Measurements from ENCODE around the gene SLC44A5. TPM values are rescaled to one million over a fixed set of nuclear protein-coding genes. Genes with fewer than 3 reads are reported as not detected.
A peak's percentile ranks its signal among the peaks of the same experiment; 100 is the strongest.

SLC44A5 gene
- total and polyA plus RNA-seq, 9 donors, result 0.12 to 1.4 (median 0.20) TPM

GRCh38 chr1:75310067-75310466 lies 300.8 kb downstream of the SLC44A5 start:
- no peak for DNase-seq
- H3K36me3 ChIP-seq (ENCODE audit: control insufficient read depth, insufficient read depth, low read length), result no peaks in the 10 kb centered on the region
- no peaks in the 10 kb centered on the region for H3K27me3 ChIP-seq (ENCODE audit: control insufficient read depth, insufficient read depth, low read length)
- no peaks in the 10 kb centered on the region for H3K9me3 ChIP-seq (replicated peaks; ENCODE audit: control insufficient read depth, low read depth, low read length)
- no peaks in the 10 kb centered on the region for H3K4me1 ChIP-seq (ENCODE audit: control insufficient read depth, insufficient read depth, low read length)
- no peak overlapping the region for H3K27ac ChIP-seq (ENCODE audit: low read length)
- no peak overlapping the region for H3K4me3 ChIP-seq (ENCODE audit: low read length)

- H3K27me3 ChIP-seq (ENCODE audit: control insufficient read depth, insufficient read depth, low read length), result no peaks in the 10 kb centered on the region
- no peak overlapping the region for H3K27ac ChIP-seq (ENCODE audit: low read length)
- whole genome bisulfite sequencing (ENCODE audit: insufficient coverage), result 100% methylated on average over 1 of the region's 2 CpGs
- no peaks in the 10 kb centered on the region for H3K9me3 ChIP-seq (replicated peaks; ENCODE audit: control insufficient read depth, low read depth, low read length)
- no peaks in the 10 kb centered on the region for H3K4me1 ChIP-seq (ENCODE audit: control insufficient read depth, insufficient read depth, low read length)
- H3K4me3 ChIP-seq (ENCODE audit: low read length), result no peak overlapping the region
- no peaks in the 10 kb centered on the region for H3K36me3 ChIP-seq (ENCODE audit: control insufficient read depth, insufficient read depth, low read length)
- DNase-seq, result no peak
Measured at GRCh38 chr1:75308365-75308764, 302.5 kb downstream of the SLC44A5 start.

GRCh38 chr1:75305061-75305460 lies 305.9 kb downstream of the SLC44A5 start:
- no peaks in the 10 kb centered on the region for H3K27me3 ChIP-seq (ENCODE audit: control insufficient read depth, insufficient read depth, low read length)
- H3K36me3 ChIP-seq (ENCODE audit: control insufficient read depth, insufficient read depth, low read length), result no peaks in the 10 kb centered on the region
- H3K4me1 ChIP-seq (ENCODE audit: control insufficient read depth, insufficient read depth, low read length), result no peaks in the 10 kb centered on the region
- no CpG with 5 or more reads among the region's 2 CpGs for WGBS (ENCODE audit: insufficient coverage)
- DNase-seq, result no peak
- H3K9me3 ChIP-seq (replicated peaks; ENCODE audit: control insufficient read depth, low read depth, low read length), result no peaks in the 10 kb centered on the region
- H3K27ac ChIP-seq (ENCODE audit: low read length), result no peak overlapping the region
- no peak overlapping the region for H3K4me3 ChIP-seq (ENCODE audit: low read length)

GRCh38 chr1:75293270-75293669 lies 317.6 kb downstream of the SLC44A5 start:
- H3K4me1 ChIP-seq (ENCODE audit: control insufficient read depth, insufficient read depth, low read length), result no peaks in the 10 kb centered on the region
- H3K27me3 ChIP-seq (ENCODE audit: control insufficient read depth, insufficient read depth, low read length), result no peaks in the 10 kb centered on the region
- WGBS (ENCODE audit: insufficient coverage), result no CpG with 5 or more reads among the region's 4 CpGs
- H3K4me3 ChIP-seq (ENCODE audit: low read length), result no peak overlapping the region
- no peak overlapping the region for H3K27ac ChIP-seq (ENCODE audit: low read length)
- DNase-seq, result no peak
- H3K9me3 ChIP-seq (replicated peaks; ENCODE audit: control insufficient read depth, low read depth, low read length), result no peaks in the 10 kb centered on the region
- H3K36me3 ChIP-seq (ENCODE audit: control insufficient read depth, insufficient read depth, low read length), result no peaks in the 10 kb centered on the region

DNA sequence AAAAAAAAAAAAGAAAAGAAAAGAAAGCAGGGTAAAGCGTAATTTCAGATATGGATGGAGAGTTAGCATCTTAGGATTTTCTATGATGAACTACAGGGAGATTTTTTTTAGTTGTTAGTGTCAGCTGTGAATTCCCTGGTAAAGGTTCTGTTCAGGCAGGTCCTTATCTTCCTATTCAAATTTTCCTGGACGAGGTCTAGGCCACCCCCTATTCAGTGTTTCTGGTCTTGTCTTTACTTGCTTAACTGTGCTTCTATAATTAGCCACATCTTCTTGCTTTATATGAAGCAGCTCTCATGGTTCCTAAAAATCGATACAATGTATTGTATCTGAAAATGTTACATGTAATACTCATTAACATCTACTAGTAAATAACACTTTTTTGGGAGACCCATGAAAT lies 318.9 kb downstream of the SLC44A5 start:
- no peak for DNase-seq
- no peaks in the 10 kb centered on the region for H3K4me1 ChIP-seq (ENCODE audit: control insufficient read depth, insufficient read depth, low read length)
- H3K4me3 ChIP-seq (ENCODE audit: low read length), result no peak overlapping the region
- whole genome bisulfite sequencing (ENCODE audit: insufficient coverage), result no CpG with 5 or more reads among the region's 3 CpGs
- H3K27me3 ChIP-seq (ENCODE audit: control insufficient read depth, insufficient read depth, low read length), result no peaks in the 10 kb centered on the region
- H3K27ac ChIP-seq (ENCODE audit: low read length), result no peak overlapping the region
- peaks cover 2% of the 10 kb centered on the region for H3K9me3 ChIP-seq (replicated peaks; ENCODE audit: control insufficient read depth, low read depth, low read length)
- H3K36me3 ChIP-seq (ENCODE audit: control insufficient read depth, insufficient read depth, low read length), result no peaks in the 10 kb centered on the region

GRCh38 chr1:75276385-75276784 lies 334.5 kb downstream of the SLC44A5 start:
- Histone ChIP-seq H3K36me3 (ENCODE audit: control insufficient read depth, insufficient read depth, low read length) (no peaks in the 10 kb centered on the region), H3K4me3 (ENCODE audit: low read length) (no peak overlapping the region), H3K27me3 (ENCODE audit: control insufficient read depth, insufficient read depth, low read length) (no peaks in the 10 kb centered on the region), H3K27ac (ENCODE audit: low read length) (no peak overlapping the region), H3K4me1 (ENCODE audit: control insufficient read depth, insufficient read depth, low read length) (no peaks in the 10 kb centered on the region), H3K9me3 (replicated peaks; ENCODE audit: control insufficient read depth, low read depth, low read length) (no peaks in the 10 kb centered on the region)
- no peak for DNase-seq
- no CpG with 5 or more reads among the region's 1 CpG for WGBS (ENCODE audit: insufficient coverage)

GRCh38 chr1:75275631-75276030 lies 335.3 kb downstream of the SLC44A5 start:
- Histone ChIP-seq H3K4me1 (ENCODE audit: control insufficient read depth, insufficient read depth, low read length) (no peaks in the 10 kb centered on the region), H3K27me3 (ENCODE audit: control insufficient read depth, insufficient read depth, low read length) (no peaks in the 10 kb centered on the region), H3K27ac (ENCODE audit: low read length) (no peak overlapping the region), H3K36me3 (ENCODE audit: control insufficient read depth, insufficient read depth, low read length) (no peaks in the 10 kb centered on the region), H3K9me3 (replicated peaks; ENCODE audit: control insufficient read depth, low read depth, low read length) (no peaks in the 10 kb centered on the region), H3K4me3 (ENCODE audit: low read length) (no peak overlapping the region)
- no CpG with 5 or more reads among the region's 1 CpG for WGBS (ENCODE audit: insufficient coverage)
- DNase-seq, result no peak

- Histone ChIP-seq H3K27me3 (ENCODE audit: control insufficient read depth, insufficient read depth, low read length) (no peaks in the 10 kb centered on the region), H3K9me3 (replicated peaks; ENCODE audit: control insufficient read depth, low read depth, low read length) (no peaks in the 10 kb centered on the region), H3K27ac (ENCODE audit: low read length) (no peak overlapping the region), H3K4me3 (ENCODE audit: low read length) (no peak overlapping the region), H3K36me3 (ENCODE audit: control insufficient read depth, insufficient read depth, low read length) (no peaks in the 10 kb centered on the region), H3K4me1 (ENCODE audit: control insufficient read depth, insufficient read depth, low read length) (no peaks in the 10 kb centered on the region)
- no peak for DNase-seq
Measured at GRCh38 chr1:75274920-75275506, 335.9 kb downstream of the SLC44A5 start.

DNA sequence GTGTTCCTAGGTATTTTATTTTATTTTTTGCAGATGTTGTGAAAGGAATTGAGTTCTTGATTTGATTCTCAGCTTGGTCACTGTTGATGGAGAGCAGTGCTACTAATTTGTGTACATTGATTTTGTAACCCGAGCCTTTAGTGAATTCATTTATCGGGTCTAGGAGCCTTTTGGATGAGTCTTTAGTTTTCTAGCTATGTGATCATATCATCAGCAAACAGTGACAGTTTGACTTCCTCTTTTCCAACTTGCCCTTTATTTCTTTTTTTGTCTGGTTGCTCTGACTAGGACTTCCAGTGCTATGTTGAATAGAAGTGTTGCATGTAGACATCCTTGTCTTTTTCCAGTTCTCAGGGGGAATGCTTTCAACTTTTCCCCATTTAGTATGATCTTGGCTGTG lies 337.8 kb downstream of the SLC44A5 start:
- Histone ChIP-seq H3K9me3 (replicated peaks; ENCODE audit: control insufficient read depth, low read depth, low read length) (no peaks in the 10 kb centered on the region), H3K27me3 (ENCODE audit: control insufficient read depth, insufficient read depth, low read length) (no peaks in the 10 kb centered on the region), H3K4me3 (ENCODE audit: low read length) (no peak overlapping the region), H3K36me3 (ENCODE audit: control insufficient read depth, insufficient read depth, low read length) (no peaks in the 10 kb centered on the region), H3K27ac (ENCODE audit: low read length) (no peak overlapping the region), H3K4me1 (ENCODE audit: control insufficient read depth, insufficient read depth, low read length) (no peaks in the 10 kb centered on the region)
- DNase-seq, result no peak
- WGBS (ENCODE audit: insufficient coverage), result no CpG with 5 or more reads among the region's 2 CpGs

DNA sequence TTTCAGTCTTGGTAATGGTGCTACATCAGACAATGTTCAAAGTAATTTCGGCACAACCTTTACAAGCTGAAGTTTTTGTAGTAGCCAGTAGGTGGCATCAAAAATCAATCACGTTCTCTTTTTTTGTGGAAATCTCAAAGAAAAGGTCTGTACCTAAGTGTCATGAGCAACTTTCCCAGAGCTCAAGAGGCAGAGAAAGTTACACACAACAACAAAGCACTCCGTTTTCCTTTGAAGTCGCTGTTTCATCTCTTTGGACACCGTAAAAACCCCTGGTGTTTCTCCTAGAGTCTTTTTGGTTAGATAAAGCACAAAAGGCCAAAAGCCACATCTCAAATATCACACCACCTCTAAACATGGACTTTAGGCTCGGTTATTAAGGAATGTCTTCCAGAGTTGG lies 345.1 kb downstream of the SLC44A5 start:
- Histone ChIP-seq H3K4me3 (ENCODE audit: low read length) (no peak overlapping the region), H3K4me1 (ENCODE audit: control insufficient read depth, insufficient read depth, low read length) (no peaks in the 10 kb centered on the region), H3K27me3 (ENCODE audit: control insufficient read depth, insufficient read depth, low read length) (no peaks in the 10 kb centered on the region), H3K27ac (ENCODE audit: low read length) (no peak overlapping the region), H3K36me3 (ENCODE audit: control insufficient read depth, insufficient read depth, low read length) (no peaks in the 10 kb centered on the region), H3K9me3 (replicated peaks; ENCODE audit: control insufficient read depth, low read depth, low read length) (no peaks in the 10 kb centered on the region)
- 0% methylated on average over 1 of the region's 6 CpGs for WGBS (ENCODE audit: insufficient coverage)
- peak; percentile 12 for DNase-seq

DNA sequence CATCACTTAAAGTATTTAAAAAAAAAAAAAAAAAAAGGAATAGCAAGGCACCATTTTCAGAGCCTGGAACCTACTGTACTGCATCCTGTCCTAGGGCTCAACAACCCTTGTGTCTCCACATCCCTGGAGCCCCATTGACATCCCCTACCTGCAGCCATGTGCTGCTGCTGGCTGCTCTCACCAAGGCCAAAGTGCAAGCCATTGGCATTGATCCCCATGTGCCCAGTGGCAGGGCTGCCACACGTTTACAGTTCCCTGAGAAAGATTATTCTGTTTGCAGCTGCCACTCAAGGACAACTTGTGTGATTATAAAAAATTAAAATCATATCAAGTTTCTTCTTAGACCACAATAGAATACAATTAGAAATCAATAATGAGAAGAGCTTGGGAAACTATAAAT lies 346.8 kb downstream of the SLC44A5 start:
- DNase-seq, result no peak
- WGBS (ENCODE audit: insufficient coverage), result no CpG with 5 or more reads among the region's 1 CpG
- Histone ChIP-seq H3K27me3 (ENCODE audit: control insufficient read depth, insufficient read depth, low read length) (no peaks in the 10 kb centered on the region), H3K4me3 (ENCODE audit: low read length) (no peak overlapping the region), H3K36me3 (ENCODE audit: control insufficient read depth, insufficient read depth, low read length) (no peaks in the 10 kb centered on the region), H3K9me3 (replicated peaks; ENCODE audit: control insufficient read depth, low read depth, low read length) (no peaks in the 10 kb centered on the region), H3K27ac (ENCODE audit: low read length) (no peak overlapping the region), H3K4me1 (ENCODE audit: control insufficient read depth, insufficient read depth, low read length) (no peaks in the 10 kb centered on the region)
